Measurements from ENCODE around the gene TLR1.
A peak's percentile ranks its signal among the peaks of the same experiment; 100 is the strongest.

TLR1 gene

GRCh38 chr4:38757945-38758600 lies 46.5 kb downstream of the TLR1 start:
- H3K9me3 ChIP-seq (ENCODE audit: insufficient read depth, low read length): peaks cover 6% of the 10 kb centered on the region; the same call in 1 of the 2 replicates
- H3K27me3 ChIP-seq (ENCODE audit: low read depth, low read length): no peaks in the 10 kb centered on the region
- no peak overlapping the region for H3K4me3 ChIP-seq (ENCODE audit: low read length)
- H2AFZ ChIP-seq (ENCODE audit: low read depth, low read length): 0 out of 2 replicates have a peak overlapping the region, but pooled peaks have one; percentile 8
- no peaks in the 10 kb centered on the region for H3K36me3 ChIP-seq (replicated peaks; ENCODE audit: low read depth, low read length)
- no peak overlapping the region for H3K9ac ChIP-seq (ENCODE audit: low read length)
- peak overlapping the region; percentile 22; the same call in 1 of the 2 replicates for H3K27ac ChIP-seq (ENCODE audit: low read length)
- no peak for TF ChIP-seq EZH2phosphoT487 (IDR thresholded peaks at IDR 0.05; ENCODE audit: low read depth)
- TF ChIP-seq, protein P1, sequence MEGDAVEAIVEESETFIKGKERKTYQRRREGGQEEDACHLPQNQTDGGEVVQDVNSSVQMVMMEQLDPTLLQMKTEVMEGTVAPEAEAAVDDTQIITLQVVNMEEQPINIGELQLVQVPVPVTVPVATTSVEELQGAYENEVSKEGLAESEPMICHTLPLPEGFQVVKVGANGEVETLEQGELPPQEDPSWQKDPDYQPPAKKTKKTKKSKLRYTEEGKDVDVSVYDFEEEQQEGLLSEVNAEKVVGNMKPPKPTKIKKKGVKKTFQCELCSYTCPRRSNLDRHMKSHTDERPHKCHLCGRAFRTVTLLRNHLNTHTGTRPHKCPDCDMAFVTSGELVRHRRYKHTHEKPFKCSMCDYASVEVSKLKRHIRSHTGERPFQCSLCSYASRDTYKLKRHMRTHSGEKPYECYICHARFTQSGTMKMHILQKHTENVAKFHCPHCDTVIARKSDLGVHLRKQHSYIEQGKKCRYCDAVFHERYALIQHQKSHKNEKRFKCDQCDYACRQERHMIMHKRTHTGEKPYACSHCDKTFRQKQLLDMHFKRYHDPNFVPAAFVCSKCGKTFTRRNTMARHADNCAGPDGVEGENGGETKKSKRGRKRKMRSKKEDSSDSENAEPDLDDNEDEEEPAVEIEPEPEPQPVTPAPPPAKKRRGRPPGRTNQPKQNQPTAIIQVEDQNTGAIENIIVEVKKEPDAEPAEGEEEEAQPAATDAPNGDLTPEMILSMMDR (IDR thresholded peaks at IDR 0.05; ENCODE audit: low read depth, low read length): peak; percentile 67
- 0 out of 2 replicates have a peak overlapping the region, but pooled peaks have one; percentile 1 for H3K4me2 ChIP-seq (ENCODE audit: low read length)
- H4K20me1 ChIP-seq (ENCODE audit: insufficient read depth, low read length): no peaks in the 10 kb centered on the region
- H3K4me1 ChIP-seq (ENCODE audit: low read length): peaks cover 56% of the 10 kb centered on the region
- H3K79me2 ChIP-seq (ENCODE audit: low read length): 0 out of 2 replicates have a peak, but pooled peaks cover 3% of the 10 kb centered on the region

- Histone ChIP-seq H3K27ac (ENCODE audit: low read length) (no peak overlapping the region), H3K4me2 (ENCODE audit: low read length) (no peak overlapping the region), H4K20me1 (ENCODE audit: insufficient read depth, low read length) (no peaks in the 10 kb centered on the region), H3K4me1 (ENCODE audit: low read length) (peaks cover 16% of the 10 kb centered on the region), H3K4me3 (ENCODE audit: low read length) (no peak overlapping the region), H3K79me2 (ENCODE audit: low read length) (no peaks in the 10 kb centered on the region), H3K36me3 (replicated peaks; ENCODE audit: low read depth, low read length) (no peaks in the 10 kb centered on the region), H2AFZ (ENCODE audit: low read depth, low read length) (no peak overlapping the region), H3K27me3 (ENCODE audit: low read depth, low read length) (no peaks in the 10 kb centered on the region), H3K9ac (ENCODE audit: low read length) (no peak overlapping the region), H3K9me3 (ENCODE audit: insufficient read depth, low read length) (0 out of 2 replicates have a peak, but pooled peaks cover 3% of the 10 kb centered on the region)
- TF ChIP-seq EZH2phosphoT487 (IDR thresholded peaks at IDR 0.05; ENCODE audit: low read depth): no peak
- TF ChIP-seq, protein P1 (IDR thresholded peaks at IDR 0.05; ENCODE audit: low read depth, low read length): no peak
Measured at GRCh38 chr4:38752941-38753806, 51.4 kb downstream of the TLR1 start.

GRCh38 chr4:38752372-38752940 lies 52.1 kb downstream of the TLR1 start:
- Histone ChIP-seq H3K27me3 (ENCODE audit: low read depth, low read length) (no peaks in the 10 kb centered on the region), H2AFZ (ENCODE audit: low read depth, low read length) (no peak overlapping the region), H3K79me2 (ENCODE audit: low read length) (no peaks in the 10 kb centered on the region), H3K36me3 (replicated peaks; ENCODE audit: low read depth, low read length) (peaks cover 1% of the 10 kb centered on the region), H3K9ac (ENCODE audit: low read length) (no peak overlapping the region), H3K27ac (ENCODE audit: low read length) (no peak overlapping the region), H3K4me2 (ENCODE audit: low read length) (no peak overlapping the region), H3K4me1 (ENCODE audit: low read length) (peaks cover 9% of the 10 kb centered on the region), H3K9me3 (ENCODE audit: insufficient read depth, low read length) (0 out of 2 replicates have a peak, but pooled peaks cover 3% of the 10 kb centered on the region), H3K4me3 (ENCODE audit: low read length) (no peak overlapping the region), H4K20me1 (ENCODE audit: insufficient read depth, low read length) (no peaks in the 10 kb centered on the region)
- TF ChIP-seq EZH2phosphoT487 (IDR thresholded peaks at IDR 0.05; ENCODE audit: low read depth): no peak
- TF ChIP-seq, protein P1 (IDR thresholded peaks at IDR 0.05; ENCODE audit: low read depth, low read length): no peak
